Body of pancreas (tissue), 4 donors: ENCODE measurements around the gene NHP2. TPM values are rescaled to one million over a fixed set of nuclear protein-coding genes. Genes with fewer than 3 reads are reported as not detected.

Experiments
- ATAC-seq: fragments of 150-250 bp; one replicate; pipeline ENCODE4 v1.9.1; 2016
- DNase-seq, 4 donors: peaks; one replicate each; pipeline ENCODE4 v3.0.0-alpha.2; 2019
- H3K27ac ChIP-seq, 4 donors: fragments of 200-600 bp; sonication (generic); 1 replicate in 3 of 4; 2 replicates in 1 of 4; pipeline versions ENCODE4 v1.5.1 to v1.6.1; 2016 to 2019; ENCODE audit warnings: mild to moderate bottlenecking in 1 of 4, mixed read lengths in 1 of 4, moderate library complexity in 1 of 4
- H3K27me3 ChIP-seq, 2 donors: fragments of 200-600 bp; sonication (generic); one replicate each; pipeline ENCODE4 v1.6.0; 2016; ENCODE audit warnings: mild to moderate bottlenecking in 1 of 2
- H3K36me3 ChIP-seq, 2 donors: fragments of 200-600 bp; sonication (generic); replicated peaks in 1 of 2; 2 replicates each; pipeline ENCODE4 v1.5.1; 2016; ENCODE audit warnings: low read depth in 2 of 2; ENCODE audit not compliant: insufficient read depth in 1 of 2
- H3K4me1 ChIP-seq: fragments of 200-600 bp; sonication (generic); one replicate; pipeline ENCODE4 v1.6.0; 2016
- H3K4me3 ChIP-seq, 2 donors: fragments of 200-600 bp; sonication (generic); 1 replicate in 1 of 2; 2 replicates in 1 of 2; pipeline ENCODE4 v1.5.1; 2016 to 2019
- H3K9me3 ChIP-seq, 3 donors: fragments of 200-600 bp; sonication (generic); 1 replicate in 2 of 3; 2 replicates in 1 of 3; pipeline ENCODE4 v1.5.1; 2016
- CTCF ChIP-seq, 7 experiments: fragments of 450-650 bp in 4 of 7; fragments of 200-600 bp in 3 of 7; sonication (generic) in 3 of 7; IDR thresholded peaks; one replicate each; pipeline ENCODE4 v1.5.1; 2016 to 2019; ENCODE audit warnings: antibody characterized with exemption in 7 of 7
- POLR2A ChIP-seq, 3 donors: fragments of 450-650 bp; IDR thresholded peaks; one replicate each; pipeline ENCODE4 v1.6.1; 2016; ENCODE audit warnings: antibody characterized with exemption in 3 of 3, mild to moderate bottlenecking in 2 of 3
- WGBS, 2 donors: methylation state at CpG; one replicate each; pipeline ENCODE4 v1.1.5; 2017; 5-methylcytosine and 5-hydroxymethylcytosine counted together
- intact Hi-C: fragments of 100-400 bp; cut with DNase I; formaldehyde crosslinking; loops from one replicate; pipeline ENCODE4 v1.15.1; 2023
- total RNA-seq, 2 donors: library from RNA; depleted of rRNA; stranded (reverse); fragments of >200 nt; gene quantifications; one replicate each; pipeline ENCODE4 v1.1.0, GENCODE V29; 2016

NHP2 gene
- total RNA-seq, 2 donors from 2014 or later = 63.9 to 80.2 TPM

DNA sequence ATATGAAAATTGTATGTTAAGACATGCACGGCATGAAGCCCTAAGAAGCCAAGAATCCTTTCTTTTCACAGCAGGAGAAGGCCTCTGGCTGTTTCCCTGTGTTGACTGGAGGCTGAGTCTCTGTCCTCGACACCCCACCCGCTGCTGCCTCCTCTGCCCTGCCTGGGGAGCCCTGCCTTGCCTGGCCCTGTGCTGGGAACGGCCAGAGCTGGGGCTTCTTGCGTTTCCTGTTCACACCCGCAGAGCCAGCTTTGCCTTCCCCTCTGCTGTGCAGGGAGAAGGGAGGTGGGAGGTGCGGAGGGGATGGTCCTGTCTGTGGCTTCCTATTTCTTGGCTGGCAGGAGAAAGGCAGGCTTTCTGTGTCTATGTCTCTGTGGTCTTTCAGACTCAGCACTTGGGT lies 40.3 kb upstream of the NHP2 start:
- Histone ChIP-seq H3K4me1 (no peaks in the 10 kb centered on the region), H3K9me3 (no peaks in the 10 kb centered on the region), H3K36me3 (no peaks in the 10 kb centered on the region), H3K4me3 (no peak overlapping the region), H3K27ac (no peak overlapping the region), H3K27me3 (peaks cover 0 to 4% of the 10 kb centered on the region in 2 donors)
- intact Hi-C loops = no loop called here
- 37 to 48% methylated on average over 4 to 7 of the region's 7 CpGs for whole genome bisulfite sequencing, 2 donors
- ATAC-seq = no peak
- TF ChIP-seq CTCF (IDR thresholded peaks at IDR 0.05) (no peak), POLR2A (IDR thresholded peaks at IDR 0.05) (no peak)
- DNase-seq = no peak

DNA sequence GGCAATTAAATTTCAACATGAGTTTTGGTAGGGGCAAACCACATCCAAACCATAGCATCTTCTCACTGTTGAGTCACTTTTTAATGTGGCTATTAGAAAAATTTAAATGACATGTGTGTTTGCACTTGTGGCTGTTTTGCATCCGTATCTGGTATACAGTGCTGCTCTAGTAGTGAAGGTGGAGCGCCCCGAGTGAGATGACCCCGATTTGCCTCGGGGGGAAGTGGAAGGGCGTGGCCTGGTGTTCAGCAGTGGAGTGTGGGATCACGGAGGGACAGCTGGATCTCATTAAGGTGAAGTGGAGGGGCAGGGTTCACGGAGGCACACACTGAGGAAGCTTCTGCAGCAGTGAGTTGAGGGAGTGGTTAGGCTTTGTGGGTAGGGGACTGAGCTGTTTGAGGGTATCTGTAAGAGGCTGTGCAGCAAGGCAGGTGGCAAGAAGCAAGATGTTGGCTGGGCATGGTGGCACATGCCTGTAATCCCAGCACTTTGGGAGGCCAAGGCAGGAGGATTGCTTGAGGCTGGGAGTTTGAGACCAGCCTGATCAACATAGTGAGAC lies 39.6 kb upstream of the NHP2 start:
- 64 to 76% methylated on average over 8 of the region's 8 CpGs for WGBS, 2 donors
- TF ChIP-seq POLR2A (IDR thresholded peaks at IDR 0.05) = no peak
- no peak for TF ChIP-seq CTCF (IDR thresholded peaks at IDR 0.05)
- Histone ChIP-seq H3K27me3 (peaks cover 0 to 4% of the 10 kb centered on the region in 2 donors), H3K4me3 (no peak overlapping the region), H3K27ac (no peak overlapping the region), H3K4me1 (no peaks in the 10 kb centered on the region), H3K36me3 (no peaks in the 10 kb centered on the region), H3K9me3 (no peaks in the 10 kb centered on the region)
- intact Hi-C loops = no loop called here
- ATAC-seq (no peak), DNase-seq (no peak)

- no peaks in the 10 kb centered on the region for H3K36me3 ChIP-seq
- intact Hi-C loops = no loop called here
- ATAC-seq (no peak), DNase-seq (no peak)
- no peak for TF ChIP-seq CTCF (IDR thresholded peaks at IDR 0.05)
- TF ChIP-seq POLR2A (IDR thresholded peaks at IDR 0.05) = no peak
- peaks cover 0 to 4% of the 10 kb centered on the region in 2 donors for H3K27me3 ChIP-seq
- no peak overlapping the region for H3K4me3 ChIP-seq
- 66 to 75% methylated on average over 7 of the region's 7 CpGs for WGBS, 2 donors
- no peaks in the 10 kb centered on the region for H3K9me3 ChIP-seq
- no peak overlapping the region for H3K27ac ChIP-seq
- H3K4me1 ChIP-seq = no peaks in the 10 kb centered on the region
Measured at GRCh38 chr5:178192787-178193186, 39.1 kb upstream of the NHP2 start.

DNA sequence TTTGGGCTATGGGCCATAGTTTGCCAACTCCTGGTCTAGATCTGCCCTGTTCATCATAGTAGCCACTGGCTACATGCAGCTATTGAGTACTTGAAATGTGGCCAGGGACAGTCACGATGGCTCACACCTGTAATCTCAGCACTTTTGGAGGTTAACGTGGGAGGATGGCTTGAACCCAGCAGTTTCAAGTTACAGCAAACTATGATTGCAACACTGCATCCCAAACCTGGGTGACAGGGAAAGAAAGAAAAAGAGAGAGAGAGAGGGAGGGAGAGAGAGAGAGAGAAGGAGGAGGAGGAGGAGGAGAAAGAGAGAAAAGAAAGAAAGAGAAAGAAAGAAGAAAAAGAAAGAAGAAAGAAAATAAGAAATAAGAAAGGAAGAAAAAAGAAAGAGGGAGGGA lies 38.6 kb upstream of the NHP2 start:
- Histone ChIP-seq H3K4me1 (no peaks in the 10 kb centered on the region), H3K4me3 (no peak overlapping the region), H3K27me3 (peaks cover 0 to 4% of the 10 kb centered on the region in 2 donors), H3K9me3 (no peaks in the 10 kb centered on the region), H3K27ac (no peak overlapping the region), H3K36me3 (no peaks in the 10 kb centered on the region)
- intact Hi-C loops = no loop called here
- 29 to 37% methylated on average over 2 of the region's 2 CpGs for WGBS, 2 donors
- ATAC-seq (no peak), DNase-seq (no peak)
- TF ChIP-seq CTCF (IDR thresholded peaks at IDR 0.05) (no peak), POLR2A (IDR thresholded peaks at IDR 0.05) (no peak)

- no peak for DNase-seq
- H3K4me1 ChIP-seq = no peaks in the 10 kb centered on the region
- no peak overlapping the region for H3K4me3 ChIP-seq
- TF ChIP-seq POLR2A (IDR thresholded peaks at IDR 0.05) = no peak
- no peak for TF ChIP-seq CTCF (IDR thresholded peaks at IDR 0.05)
- no peaks in the 10 kb centered on the region for H3K9me3 ChIP-seq
- ATAC-seq = no peak
- 73% methylated on average over 4 of the region's 4 CpGs for WGBS, 2 donors
- H3K27ac ChIP-seq = no peak overlapping the region
- H3K36me3 ChIP-seq = no peaks in the 10 kb centered on the region
- H3K27me3 ChIP-seq = peaks cover 0 to 4% of the 10 kb centered on the region in 2 donors
- intact Hi-C loops = no loop called here
Measured at GRCh38 chr5:178191661-178192060, 38.0 kb upstream of the NHP2 start.
